Parathyroid adenoma (tissue), 2 donors: ENCODE measurements around the gene TMEM97.

ENCODE experiments used
- H2AFZ ChIP-seq: fragments of 300-600 bp; sonication (generic); one replicate; pipeline ENCODE4 v1.7.0; 2017; ENCODE audit warnings: antibody characterized with exemption, mild to moderate bottlenecking
- H3K27ac ChIP-seq: fragments of 300-600 bp; sonication (generic); one replicate; pipeline ENCODE4 v1.7.0; 2017
- H3K27me3 ChIP-seq: fragments of 300-600 bp; sonication (generic); one replicate; pipeline ENCODE4 v1.7.0; 2017; ENCODE audit warnings: low read length; ENCODE audit not compliant: control insufficient read depth, insufficient read depth
- H3K36me3 ChIP-seq: fragments of 300-600 bp; sonication (generic); one replicate; pipeline ENCODE4 v1.7.0; 2017; ENCODE audit warnings: low read length; ENCODE audit not compliant: control insufficient read depth, insufficient read depth
- H3K4me1 ChIP-seq: fragments of 300-600 bp; sonication (generic); one replicate; pipeline ENCODE4 v1.7.0; 2017; ENCODE audit warnings: control low read depth
- H3K4me2 ChIP-seq: fragments of 300-600 bp; sonication (generic); one replicate; pipeline ENCODE4 v1.7.0; 2017; ENCODE audit warnings: low read length
- H3K4me3 ChIP-seq: fragments of 300-600 bp; sonication (generic); one replicate; pipeline ENCODE4 v1.7.0; 2017; ENCODE audit warnings: low read depth, low read length
- H3K79me2 ChIP-seq: fragments of 300-600 bp; sonication (generic); one replicate; pipeline ENCODE4 v1.7.0; 2017; ENCODE audit warnings: control low read depth
- H3K9ac ChIP-seq: fragments of 300-600 bp; sonication (generic); one replicate; pipeline ENCODE4 v1.7.0; 2017; ENCODE audit warnings: mild to moderate bottlenecking
- H3K9me3 ChIP-seq: fragments of 300-600 bp; sonication (generic); one replicate; pipeline ENCODE4 v1.7.0; 2017; ENCODE audit warnings: low read length; ENCODE audit not compliant: control insufficient read depth
- TF ChIP-seq, protein P1 (sequence below): fragments of 300-600 bp; sonication (generic); IDR thresholded peaks from one replicate; pipeline ENCODE4 v1.7.0; 2017; ENCODE audit warnings: antibody characterized with exemption, mild to moderate bottlenecking
- donor health status: primary hyperparathyroidism.

The TMEM97 gene

DNA sequence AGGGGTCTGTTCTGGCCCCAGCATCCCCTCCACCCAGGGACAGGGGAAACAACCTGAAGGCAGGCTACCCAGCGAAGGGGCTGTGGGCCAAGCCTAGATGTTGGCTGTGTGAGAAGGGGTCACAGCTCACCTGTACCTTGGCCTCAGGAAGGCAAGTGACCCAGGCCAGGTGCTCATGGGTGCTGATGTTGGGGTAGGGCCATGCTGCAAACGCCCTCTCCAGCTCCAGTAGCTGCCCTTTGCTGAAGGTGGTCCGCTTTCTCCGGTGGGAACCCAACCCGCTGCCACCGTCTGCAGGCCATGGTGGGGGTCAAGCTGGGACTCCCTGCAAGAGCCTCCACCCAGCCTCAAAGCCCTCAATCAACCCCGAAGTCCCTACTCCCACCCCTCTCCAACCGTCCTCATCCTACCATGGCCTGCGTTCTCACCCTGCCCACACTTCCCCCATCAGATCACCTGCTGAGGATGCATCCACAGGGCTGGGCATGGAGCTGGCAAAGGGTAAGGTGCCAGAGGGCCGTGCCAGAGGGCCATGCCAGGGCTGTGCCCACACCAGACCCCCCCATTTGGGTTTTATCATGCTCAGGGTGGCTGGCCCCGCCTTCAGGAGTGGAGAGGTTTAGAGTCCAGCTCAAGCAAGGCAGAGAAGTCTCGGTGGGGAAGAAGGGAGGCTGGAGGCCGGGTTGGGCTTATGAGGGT, 45.8 kb downstream of the TMEM97 start, which contains the start of gene SEBOX:
Gene SEBOX (minus strand): TSS at position 535 of the 699 bp plus-strand sequence. CDS start 48 bp downstream, at position 487.
- H3K4me2 ChIP-seq, result no peak within 1 kb of the TSS
- H3K27me3 ChIP-seq, result no peaks in the 10 kb centered on the region
- H2AFZ ChIP-seq, result no peak within 1 kb of the TSS
- TF ChIP-seq, protein P1, sequence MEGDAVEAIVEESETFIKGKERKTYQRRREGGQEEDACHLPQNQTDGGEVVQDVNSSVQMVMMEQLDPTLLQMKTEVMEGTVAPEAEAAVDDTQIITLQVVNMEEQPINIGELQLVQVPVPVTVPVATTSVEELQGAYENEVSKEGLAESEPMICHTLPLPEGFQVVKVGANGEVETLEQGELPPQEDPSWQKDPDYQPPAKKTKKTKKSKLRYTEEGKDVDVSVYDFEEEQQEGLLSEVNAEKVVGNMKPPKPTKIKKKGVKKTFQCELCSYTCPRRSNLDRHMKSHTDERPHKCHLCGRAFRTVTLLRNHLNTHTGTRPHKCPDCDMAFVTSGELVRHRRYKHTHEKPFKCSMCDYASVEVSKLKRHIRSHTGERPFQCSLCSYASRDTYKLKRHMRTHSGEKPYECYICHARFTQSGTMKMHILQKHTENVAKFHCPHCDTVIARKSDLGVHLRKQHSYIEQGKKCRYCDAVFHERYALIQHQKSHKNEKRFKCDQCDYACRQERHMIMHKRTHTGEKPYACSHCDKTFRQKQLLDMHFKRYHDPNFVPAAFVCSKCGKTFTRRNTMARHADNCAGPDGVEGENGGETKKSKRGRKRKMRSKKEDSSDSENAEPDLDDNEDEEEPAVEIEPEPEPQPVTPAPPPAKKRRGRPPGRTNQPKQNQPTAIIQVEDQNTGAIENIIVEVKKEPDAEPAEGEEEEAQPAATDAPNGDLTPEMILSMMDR, result no peak
- H3K36me3 ChIP-seq, result no peaks in the 10 kb centered on the region
- H3K4me3 ChIP-seq, result no peak within 1 kb of the TSS
- H3K9me3 ChIP-seq, result no peaks in the 10 kb centered on the region
- H3K27ac ChIP-seq, result no peak within 1 kb of the TSS
- H3K4me1 ChIP-seq, result no peaks in the 10 kb centered on the region
- no peak within 1 kb of the TSS for H3K9ac ChIP-seq
- no peaks in the 10 kb centered on the region for H3K79me2 ChIP-seq

GRCh38 chr17:28365487-28365886, 46.5 kb downstream of the TMEM97 start:
- Histone ChIP-seq H3K27me3 (no peaks in the 10 kb centered on the region), H3K4me3 (no peak overlapping the region), H3K79me2 (no peaks in the 10 kb centered on the region), H2AFZ (no peak overlapping the region), H3K9ac (no peak overlapping the region), H3K36me3 (no peaks in the 10 kb centered on the region), H3K27ac (no peak overlapping the region), H3K4me1 (no peaks in the 10 kb centered on the region), H3K4me2 (no peak overlapping the region), H3K9me3 (no peaks in the 10 kb centered on the region)
- TF ChIP-seq, protein P1, result no peak

DNA sequence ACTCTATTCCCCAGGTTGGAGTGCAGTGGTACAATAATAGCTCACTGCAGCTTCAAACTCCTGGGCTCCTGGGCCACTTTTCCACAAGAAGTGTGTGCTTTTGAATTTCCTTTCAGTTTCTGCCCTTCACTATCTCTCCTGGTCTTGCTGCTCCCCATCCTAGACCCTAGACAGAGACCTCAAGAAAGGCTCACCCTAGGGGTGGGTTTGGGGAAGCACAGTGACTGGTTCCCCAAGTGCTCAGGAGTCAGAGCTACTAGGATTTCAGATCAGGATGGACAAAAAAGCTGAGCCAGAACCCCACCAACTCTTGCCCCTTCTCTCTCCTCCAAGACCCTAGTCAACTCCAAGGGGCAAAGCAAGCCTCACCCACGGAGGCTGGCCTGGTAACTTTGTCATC, 47.6 kb downstream of the TMEM97 start:
- TF ChIP-seq, protein P1, result no peak
- no peak overlapping the region for H3K4me3 ChIP-seq
- H2AFZ ChIP-seq, result no peak overlapping the region
- H3K79me2 ChIP-seq, result no peaks in the 10 kb centered on the region
- no peaks in the 10 kb centered on the region for H3K27me3 ChIP-seq
- H3K27ac ChIP-seq, result no peak overlapping the region
- no peak overlapping the region for H3K9ac ChIP-seq
- H3K36me3 ChIP-seq, result no peaks in the 10 kb centered on the region
- no peaks in the 10 kb centered on the region for H3K9me3 ChIP-seq
- H3K4me1 ChIP-seq, result no peaks in the 10 kb centered on the region
- no peak overlapping the region for H3K4me2 ChIP-seq

DNA sequence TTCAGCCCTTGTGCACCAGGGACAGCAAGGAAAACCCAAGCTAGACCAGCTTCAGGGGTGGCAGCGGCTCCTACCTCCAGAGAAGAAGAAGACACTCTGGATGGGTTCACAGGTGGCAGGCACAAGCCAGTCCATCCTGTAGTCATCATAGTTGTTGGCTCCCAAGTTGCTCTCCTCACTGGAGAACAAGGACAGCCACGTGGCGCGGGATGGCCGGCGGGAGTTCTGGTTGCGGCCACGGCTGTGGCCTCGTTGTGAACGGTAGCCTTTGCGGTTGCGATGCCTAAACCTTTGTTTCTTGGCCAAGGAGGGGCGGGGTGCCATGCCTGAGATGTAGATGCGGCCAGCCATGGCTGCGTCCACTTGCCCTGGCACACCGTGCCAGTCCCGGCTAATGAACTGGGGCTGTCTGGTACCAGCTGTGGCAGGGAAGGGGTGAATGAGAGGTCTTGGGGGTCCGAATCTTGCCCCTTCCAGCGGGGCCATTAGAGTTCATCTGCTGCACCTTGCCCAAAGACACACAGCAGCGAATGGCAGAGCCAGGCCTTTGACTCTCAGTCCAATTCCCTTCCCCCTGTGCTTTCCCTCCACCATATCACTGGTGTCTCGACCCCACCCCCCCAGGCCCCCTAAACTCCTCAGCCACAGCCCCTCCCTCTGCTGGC, 48.8 kb downstream of the TMEM97 start:
- H3K79me2 ChIP-seq, result peaks cover under 1% of the 10 kb centered on the region
- TF ChIP-seq, protein P1, result no peak
- no peak overlapping the region for H3K27ac ChIP-seq
- no peak overlapping the region for H3K9ac ChIP-seq
- H3K27me3 ChIP-seq, result no peaks in the 10 kb centered on the region
- H3K4me3 ChIP-seq, result no peak overlapping the region
- H3K4me2 ChIP-seq, result no peak overlapping the region
- H3K4me1 ChIP-seq, result peaks cover 1% of the 10 kb centered on the region
- no peak overlapping the region for H2AFZ ChIP-seq
- no peaks in the 10 kb centered on the region for H3K36me3 ChIP-seq
- H3K9me3 ChIP-seq, result no peaks in the 10 kb centered on the region
